ENCODE results near the gene ASF1B.

ASF1B gene

GRCh38 chr19:14165990-14166830 is 29.8 kb upstream of the ASF1B start:
- no peak overlapping the region for H3K27ac ChIP-seq
- no peak for TF ChIP-seq ZFX (IDR thresholded peaks at IDR 0.05)
- TF ChIP-seq CTCF (conservative IDR thresholded peaks at IDR 0.05) = no peak

- no peak overlapping the region for H3K27ac ChIP-seq
- TF ChIP-seq CTCF (conservative IDR thresholded peaks at IDR 0.05) (no peak), ZFX (IDR thresholded peaks at IDR 0.05) (no peak)
Measured at GRCh38 chr19:14164724-14165493, 28.5 kb upstream of the ASF1B start.

- TF ChIP-seq CTCF (conservative IDR thresholded peaks at IDR 0.05) = no peak
- TF ChIP-seq ZFX (IDR thresholded peaks at IDR 0.05) = no peak
- H3K27ac ChIP-seq = no peak overlapping the region
Measured at GRCh38 chr19:14164082-14164481, 27.7 kb upstream of the ASF1B start.

GRCh38 chr19:14162871-14163297 is 26.5 kb upstream of the ASF1B start:
- no peak for TF ChIP-seq ZFX (IDR thresholded peaks at IDR 0.05)
- no peak for TF ChIP-seq CTCF (conservative IDR thresholded peaks at IDR 0.05)
- H3K27ac ChIP-seq = no peak overlapping the region

- TF ChIP-seq CTCF (conservative IDR thresholded peaks at IDR 0.05) (no peak), ZFX (IDR thresholded peaks at IDR 0.05) (no peak)
Measured at GRCh38 chr19:14161305-14161704, 24.9 kb upstream of the ASF1B start.

GRCh38 chr19:14160017-14160703 is 23.8 kb upstream of the ASF1B start:
- no peak overlapping the region for H3K27ac ChIP-seq
- TF ChIP-seq CTCF (conservative IDR thresholded peaks at IDR 0.05) = no peak
- TF ChIP-seq ZFX (IDR thresholded peaks at IDR 0.05) = no peak

More at GRCh38 chr19:14161305-14161704, 24.9 kb upstream of the ASF1B start:
- H3K27ac ChIP-seq = no peak overlapping the region
